GM23338 (cell line): ENCODE results near the gene UBR2. TPM values are rescaled to one million over a fixed set of nuclear protein-coding genes. Genes with fewer than 3 reads are reported as not detected.

Source experiments
- ATAC-seq: fragments of 200-7000 bp; cut with Tn5 transposase; 3 replicates; pipeline ENCODE4 v1.9.1; 2020
- DNase-seq: peaks from one replicate; pipeline ENCODE4 v3.0.0-alpha.2; 2015; ENCODE audit warnings: low spot score
- H2AFZ ChIP-seq: fragments of 200-600 bp; sonication (generic); 2 replicates; pipeline ENCODE4 v1.8.0; 2016; ENCODE audit warnings: antibody characterized with exemption, mild to moderate bottlenecking, moderate library complexity
- H3F3A ChIP-seq: fragments of 200-600 bp; sonication (generic); replicated peaks from 2 replicates; pipeline ENCODE4 v1.8.0; 2017; ENCODE audit warnings: antibody characterized with exemption, mixed run types, low read depth
- H3K27ac ChIP-seq: fragments of 200-600 bp; sonication (generic); 2 replicates; pipeline ENCODE4 v1.6.1; 2016; ENCODE audit warnings: low read depth
- H3K27me3 ChIP-seq: fragments of 200-600 bp; sonication (generic); 2 replicates; pipeline ENCODE4 v1.8.0; 2016; ENCODE audit warnings: mild to moderate bottlenecking, mixed run types, moderate library complexity; ENCODE audit not compliant: insufficient read depth
- H3K36me3 ChIP-seq: fragments of 200-600 bp; sonication (generic); 2 replicates; pipeline ENCODE4 v1.8.0; 2016; ENCODE audit warnings: mild to moderate bottlenecking; ENCODE audit not compliant: insufficient read depth
- H3K4me1 ChIP-seq: fragments of 200-600 bp; sonication (generic); 2 replicates; pipeline ENCODE4 v1.8.0; 2016; ENCODE audit warnings: mild to moderate bottlenecking, moderate library complexity; ENCODE audit not compliant: insufficient read depth
- H3K4me2 ChIP-seq: fragments of 200-600 bp; sonication (generic); 2 replicates; pipeline ENCODE4 v1.7.1; 2017; ENCODE audit warnings: mixed run types
- H3K4me3 ChIP-seq: fragments of 200-600 bp; sonication (generic); 2 replicates; pipeline ENCODE4 v1.6.1; 2016; ENCODE audit warnings: mixed run types
- H3K79me2 ChIP-seq: fragments of 200-600 bp; sonication (generic); replicated peaks from 2 replicates; pipeline ENCODE4 v1.8.0; 2017; ENCODE audit warnings: mild to moderate bottlenecking; ENCODE audit not compliant: insufficient read depth
- H3K9me2 ChIP-seq: fragments of 200-600 bp; sonication (generic); 2 replicates; pipeline ENCODE4 v1.8.0; 2017; ENCODE audit not compliant: insufficient read depth
- H4K20me1 ChIP-seq: fragments of 200-600 bp; sonication (generic); replicated peaks from 2 replicates; pipeline ENCODE4 v1.8.0; 2017; ENCODE audit warnings: mild to moderate bottlenecking; ENCODE audit not compliant: insufficient read depth
- H3K27ac Mint-ChIP-seq: 2 replicates; pipeline ENCODE4 v1.8.0; 2020; ENCODE audit warnings: inconsistent platforms, mild to moderate bottlenecking, moderate library complexity, mixed read lengths
- H3K27me3 Mint-ChIP-seq: 3 replicates; pipeline ENCODE4 v1.8.0; 2022; ENCODE audit warnings: low read depth, mild to moderate bottlenecking, moderate library complexity, mixed read lengths, inconsistent platforms; ENCODE audit not compliant: insufficient read depth, poor library complexity
- H3K36me3 Mint-ChIP-seq: 3 replicates; pipeline ENCODE4 v1.8.0; 2021; ENCODE audit warnings: low read depth, mild to moderate bottlenecking, inconsistent platforms, moderate library complexity, mixed read lengths
- H3K4me1 Mint-ChIP-seq: 3 replicates; pipeline ENCODE4 v1.8.0; 2020; ENCODE audit warnings: mild to moderate bottlenecking, inconsistent platforms, mixed read lengths
- H3K4me3 Mint-ChIP-seq: 3 replicates; pipeline ENCODE4 v1.8.0; 2021; ENCODE audit warnings: moderate library complexity, mild to moderate bottlenecking, inconsistent platforms, mixed read lengths
- H3K9me3 Mint-ChIP-seq: 3 replicates; pipeline ENCODE4 v1.8.0; 2020; ENCODE audit warnings: moderate library complexity, mild to moderate bottlenecking, inconsistent platforms, mixed read lengths
- CREB1 ChIP-seq: fragments of 250-450 bp; sonication (Bioruptor Pico); IDR thresholded peaks from 2 replicates; pipeline ENCODE4 v1.5.0; 2020; ENCODE audit warnings: low read depth, mild to moderate bottlenecking, moderate library complexity
- ETS1 ChIP-seq: IDR thresholded peaks from 2 replicates; pipeline ENCODE4 v1.6.1; 2016; ENCODE audit warnings: antibody characterized with exemption
- EZH2 ChIP-seq: fragments of 200-600 bp; sonication (generic); IDR thresholded peaks from one replicate; pipeline ENCODE4 v1.8.0; 2017; ENCODE audit warnings: antibody characterized with exemption, mild to moderate bottlenecking, low read depth; ENCODE audit not compliant: unreplicated experiment
- EZH2phosphoT487 ChIP-seq: fragments of 200-600 bp; sonication (generic); IDR thresholded peaks from one replicate; pipeline ENCODE4 v1.8.1; 2018; ENCODE audit warnings: antibody characterized with exemption; ENCODE audit not compliant: unreplicated experiment
- JUNB ChIP-seq: IDR thresholded peaks from one replicate; pipeline ENCODE4 v1.6.1; 2016; ENCODE audit warnings: antibody characterized with exemption; ENCODE audit not compliant: unreplicated experiment
- NANOG ChIP-seq: IDR thresholded peaks from 2 replicates; pipeline ENCODE4 v1.6.1; 2016; ENCODE audit warnings: antibody characterized with exemption, borderline replicate concordance
- POLR2AphosphoS5 ChIP-seq: IDR thresholded peaks from 2 replicates; pipeline ENCODE4 v1.6.1; 2016; ENCODE audit warnings: antibody characterized with exemption, low read depth
- REST ChIP-seq: IDR thresholded peaks from one replicate; pipeline ENCODE4 v1.6.1; 2018; ENCODE audit warnings: antibody characterized with exemption; ENCODE audit not compliant: unreplicated experiment
- STAT1 ChIP-seq: IDR thresholded peaks from one replicate; pipeline ENCODE4 v1.6.1; 2016; ENCODE audit warnings: antibody characterized with exemption; ENCODE audit not compliant: unreplicated experiment
- ZNF114 ChIP-seq: fragments of 250-450 bp; sonication (Bioruptor Pico); IDR thresholded peaks from 2 replicates; pipeline ENCODE4 v1.5.0; 2020; ENCODE audit warnings: mild to moderate bottlenecking, moderate library complexity
- ZNF331 ChIP-seq: fragments of 250-450 bp; sonication (Bioruptor Pico); IDR thresholded peaks from 2 replicates; pipeline ENCODE4 v1.5.0; 2020; ENCODE audit warnings: low read depth, mild to moderate bottlenecking, moderate library complexity
- ZNF462 ChIP-seq: fragments of 250-450 bp; sonication (Bioruptor Pico); IDR thresholded peaks from 2 replicates; pipeline ENCODE4 v1.5.0; 2020; ENCODE audit warnings: mild to moderate bottlenecking, moderate library complexity
- polyA plus RNA-seq: library from polyadenylated mRNA; unstranded; fragments of >200 nt; fragmentation: Nextera tagmentation; extraction: Ambion mirVana; gene quantifications from 2 replicates; pipeline ENCODE4 v1.2.1, GENCODE V29; 2016
- total RNA-seq: library from RNA; depleted of rRNA; stranded (reverse); fragments of >200 nt; shearing (Covaris generic); gene quantifications from 2 replicates; pipeline ENCODE4 v1.2.3, GENCODE V29; 2014
- TF ChIP-seq, protein P1 (sequence below), 2 experiments: fragments of 200-600 bp in 1 of 2; sonication (generic) in 1 of 2; conservative IDR thresholded peaks; 2 replicates each; pipeline versions ENCODE4 v1.5.1 to v1.6.1; 2016 to 2017; ENCODE audit warnings: antibody characterized with exemption in 2 of 2, low read depth in 2 of 2, mild to moderate bottlenecking in 2 of 2, moderate library complexity in 1 of 2

UBR2 gene
- total and polyA plus RNA-seq, 2 experiments from 2014 or later = 6.7 to 21.2 TPM

- Histone ChIP-seq H3K27me3 (no peaks in the 10 kb centered on the region), H3F3A (no peaks in the 10 kb centered on the region), H2AFZ (no peak overlapping the region), H3K4me2 (no peak overlapping the region), H3K36me3 (no peaks in the 10 kb centered on the region), H3K79me2 (no peaks in the 10 kb centered on the region), H3K4me3 (no peak overlapping the region), H3K4me1 (no peaks in the 10 kb centered on the region; the same call in 1 of the 2 replicates), H3K9me2 (no peaks in the 10 kb centered on the region), H4K20me1 (no peaks in the 10 kb centered on the region), H3K27ac (no peak overlapping the region)
- no peak for ATAC-seq
- Mint-ChIP-seq H3K36me3 (peaks cover 3% of the 10 kb centered on the region; the same call in 1 of the 3 replicates), H3K27me3 (no peaks in the 10 kb centered on the region), H3K27ac (no peak overlapping the region), H3K4me1 (peaks cover 5% of the 10 kb centered on the region; the same call in 2 of the 3 replicates), H3K4me3 (no peak overlapping the region), H3K9me3 (peaks cover 12% of the 10 kb centered on the region)
- TF ChIP-seq POLR2AphosphoS5 (no peak), ZNF331 (no peak), ETS1 (no peak), ZNF462 (CRISPR knock-in tag) (no peak), ZNF114 (no peak), JUNB (no peak), CREB1 (CRISPR knock-in tag) (no peak), EZH2 (no peak), EZH2phosphoT487 (no peak), STAT1 (no peak), REST (no peak), NANOG (no peak)
- TF ChIP-seq, protein P1, sequence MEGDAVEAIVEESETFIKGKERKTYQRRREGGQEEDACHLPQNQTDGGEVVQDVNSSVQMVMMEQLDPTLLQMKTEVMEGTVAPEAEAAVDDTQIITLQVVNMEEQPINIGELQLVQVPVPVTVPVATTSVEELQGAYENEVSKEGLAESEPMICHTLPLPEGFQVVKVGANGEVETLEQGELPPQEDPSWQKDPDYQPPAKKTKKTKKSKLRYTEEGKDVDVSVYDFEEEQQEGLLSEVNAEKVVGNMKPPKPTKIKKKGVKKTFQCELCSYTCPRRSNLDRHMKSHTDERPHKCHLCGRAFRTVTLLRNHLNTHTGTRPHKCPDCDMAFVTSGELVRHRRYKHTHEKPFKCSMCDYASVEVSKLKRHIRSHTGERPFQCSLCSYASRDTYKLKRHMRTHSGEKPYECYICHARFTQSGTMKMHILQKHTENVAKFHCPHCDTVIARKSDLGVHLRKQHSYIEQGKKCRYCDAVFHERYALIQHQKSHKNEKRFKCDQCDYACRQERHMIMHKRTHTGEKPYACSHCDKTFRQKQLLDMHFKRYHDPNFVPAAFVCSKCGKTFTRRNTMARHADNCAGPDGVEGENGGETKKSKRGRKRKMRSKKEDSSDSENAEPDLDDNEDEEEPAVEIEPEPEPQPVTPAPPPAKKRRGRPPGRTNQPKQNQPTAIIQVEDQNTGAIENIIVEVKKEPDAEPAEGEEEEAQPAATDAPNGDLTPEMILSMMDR (conservative IDR thresholded peaks at IDR 0.05; ENCODE audit: low read depth in 2 of 2) = no peak
- no peak for DNase-seq
These were observed 148.1 kb downstream of the UBR2 start for GRCh38 chr6:42711930-42712329.
